H1 (cell line): ENCODE results near the gene TMA7B.

Experiments
- CHD1 ChIP-seq: IDR thresholded peaks from 2 replicates; pipeline ENCODE4 v1.6.1; 2012; ENCODE audit warnings: low read depth, low read length, improper control_type of control experiment
- CTCF ChIP-seq, 3 experiments: IDR thresholded peaks; 1 replicate in 2 of 3; 2 replicates in 1 of 3; pipeline versions ENCODE4 v1.5.1 to v1.6.1; 2011; ENCODE audit warnings: low read length in 3 of 3, mild to moderate bottlenecking in 3 of 3, inconsistent platforms in 2 of 3, low read depth in 1 of 3, moderate library complexity in 1 of 3; ENCODE audit not compliant: insufficient read depth in 1 of 3; ENCODE audit errors: control extremely low read depth in 1 of 3
- GABPA ChIP-seq: IDR thresholded peaks from 2 replicates; pipeline ENCODE4 v1.6.1; 2011; ENCODE audit warnings: mild to moderate bottlenecking, low read length, moderate library complexity, borderline replicate concordance; ENCODE audit not compliant: insufficient read depth
- HDAC2 ChIP-seq, 2 experiments: fragments of 300-600 bp in 1 of 2; sonication (generic) in 1 of 2; IDR thresholded peaks; 2 replicates each; pipeline ENCODE4 v1.6.1; 2011 to 2012; ENCODE audit warnings: low read depth in 2 of 2, low read length in 2 of 2, mild to moderate bottlenecking in 2 of 2, moderate library complexity in 2 of 2, borderline replicate concordance in 1 of 2, inconsistent platforms in 1 of 2
- JUND ChIP-seq: IDR thresholded peaks from 2 replicates; pipeline ENCODE4 v1.6.1; 2011; ENCODE audit warnings: mild to moderate bottlenecking, improper control_type of control experiment, low read length
- MAX ChIP-seq: IDR thresholded peaks from 2 replicates; pipeline ENCODE4 v1.6.1; 2012; ENCODE audit warnings: inconsistent platforms
- POLR2AphosphoS5 ChIP-seq: IDR thresholded peaks from 2 replicates; pipeline ENCODE4 v1.6.1; 2011; ENCODE audit warnings: low read depth, low read length
- SIN3A ChIP-seq, 2 experiments: IDR thresholded peaks in 1 of 2; conservative IDR thresholded peaks in 1 of 2; 2 replicates each; pipeline ENCODE4 v1.6.1; 2011 to 2012; ENCODE audit warnings: low read length in 2 of 2, improper control_type of control experiment in 1 of 2, low read depth in 1 of 2, mild to moderate bottlenecking in 1 of 2
- SP1 ChIP-seq: IDR thresholded peaks from 2 replicates; pipeline ENCODE4 v1.6.1; 2011; ENCODE audit warnings: low read depth, low read length
- SP4 ChIP-seq: IDR thresholded peaks from 2 replicates; pipeline ENCODE4 v1.6.1; 2012; ENCODE audit warnings: low read length, inconsistent platforms
- USF2 ChIP-seq: IDR thresholded peaks from 2 replicates; pipeline ENCODE4 v1.6.1; 2011; ENCODE audit warnings: low read length, improper control_type of control experiment

GRCh38 chr22:40010746-40011145 lies 50.5 kb downstream of the TMA7B start:
- TF ChIP-seq CHD1 (no peak), HDAC2 (IDR thresholded peaks at IDR 0.05; ENCODE audit: borderline replicate concordance in 1 of 2, low read depth in 2 of 2, low read length in 2 of 2) (no peak), CTCF (IDR thresholded peaks at IDR 0.05; ENCODE audit: control extremely low read depth in 1 of 3, insufficient read depth in 1 of 3, low read depth in 1 of 3, low read length in 3 of 3) (no peak), SIN3A (conservative IDR thresholded peaks at IDR 0.05 in 1 of 2, IDR thresholded peaks at IDR 0.05 in 1 of 2; ENCODE audit: low read depth in 1 of 2, low read length in 2 of 2) (no peak), MAX (no peak), GABPA (no peak), SP4 (no peak), SP1 (no peak), JUND (no peak), USF2 (no peak), POLR2AphosphoS5 (no peak)
